HepG2 (cell line): ENCODE data around the gene CYP27A1. TPM values are rescaled to one million over a fixed set of nuclear protein-coding genes. Genes with fewer than 3 reads are reported as not detected.

Experiments used
- E2F1 ChIP-seq: sonication (generic); formaldehyde crosslinking; IDR thresholded peaks from 2 replicates; pipeline ENCODE4 v1.5.0; 2020; ENCODE audit warnings: missing genetic modification reagents
- HDAC1 ChIP-seq: sonication (generic); formaldehyde crosslinking; IDR thresholded peaks from 2 replicates; pipeline ENCODE4 v1.5.1; 2020; ENCODE audit warnings: mild to moderate bottlenecking, missing genetic modification reagents
- HNRNPLL ChIP-seq: fragments of 200-400 bp; formaldehyde crosslinking; IDR thresholded peaks from 2 replicates; pipeline ENCODE4 v1.6.1; 2017; ENCODE audit warnings: mild to moderate bottlenecking, low read depth, low read length; ENCODE audit not compliant: poor library complexity, severe bottlenecking
- JUN ChIP-seq: sonication (generic); formaldehyde crosslinking; IDR thresholded peaks from 2 replicates; pipeline ENCODE4 v1.4.0; 2020; ENCODE audit warnings: mild to moderate bottlenecking, missing genetic modification reagents
- MTA3 ChIP-seq: sonication (generic); formaldehyde crosslinking; IDR thresholded peaks from 2 replicates; pipeline ENCODE4 v1.4.0; 2020; ENCODE audit warnings: missing genetic modification reagents
- NR3C1 ChIP-seq: sonication (generic); formaldehyde crosslinking; IDR thresholded peaks from 2 replicates; pipeline ENCODE4 v1.4.0; 2020; ENCODE audit warnings: missing genetic modification reagents
- ZBED4 ChIP-seq: sonication (generic); formaldehyde crosslinking; IDR thresholded peaks from 2 replicates; pipeline ENCODE4 v1.4.0; 2020; ENCODE audit warnings: missing genetic modification reagents, borderline replicate concordance
- ZNF234 ChIP-seq: sonication (generic); formaldehyde crosslinking; conservative IDR thresholded peaks from 2 replicates; pipeline ENCODE4 v1.5.1; 2020; ENCODE audit warnings: mild to moderate bottlenecking, missing genetic modification reagents
- ZNF678 ChIP-seq: sonication (generic); formaldehyde crosslinking; IDR thresholded peaks from 2 replicates; pipeline ENCODE4 v1.4.0; 2020; ENCODE audit warnings: mild to moderate bottlenecking, missing genetic modification reagents
- ZNF790 ChIP-seq: sonication (generic); formaldehyde crosslinking; IDR thresholded peaks from 2 replicates; pipeline ENCODE4 v1.8.0; 2022; ENCODE audit warnings: missing genetic modification reagents, mild to moderate bottlenecking, borderline replicate concordance
- polyA plus RNA-seq, 8 experiments: library from polyadenylated mRNA; depleted of rRNA in 3 of 8; stranded (reverse) in 7 of 8; unstranded in 1 of 8; fragments of >200 nt; fragmentation: Illumina TruSeq in 4 of 8; extraction: Trizol in 4 of 8; gene quantifications; 2 replicates each; pipeline versions ENCODE4 v1.2.1 to v1.2.3, GENCODE V29; 2011 to 2016; ENCODE audit warnings: low read depth in 4 of 8, missing spikeins in 1 of 8, mixed read lengths in 1 of 8; ENCODE audit not compliant: insufficient read depth in 1 of 8
- total RNA-seq, 5 experiments: library from RNA; depleted of rRNA; stranded (reverse); fragments of >200 nt; fragmentation: Illumina TruSeq; extraction: Trizol; gene quantifications; 2 replicates each; pipeline ENCODE4 v1.2.3, GENCODE V29; 2016; ENCODE audit warnings: low read depth in 1 of 5
- TF ChIP-seq, protein P1 (sequence below): sonication (generic); formaldehyde crosslinking; conservative IDR thresholded peaks from 2 replicates; pipeline ENCODE4 v1.4.0; 2020; ENCODE audit warnings: mild to moderate bottlenecking, missing genetic modification reagents, moderate library complexity
- TF ChIP-seq, protein P2 (sequence below): sonication (generic); formaldehyde crosslinking; IDR thresholded peaks from 2 replicates; pipeline ENCODE4 v1.4.0; 2020; ENCODE audit warnings: missing genetic modification reagents
- TF ChIP-seq, protein P3 (sequence below): IDR thresholded peaks from 2 replicates; pipeline ENCODE4 v1.6.1; 2016
- TF ChIP-seq, protein P4 (sequence below): sonication (generic); formaldehyde crosslinking; IDR thresholded peaks from 2 replicates; pipeline ENCODE4 v1.4.0; 2020; ENCODE audit warnings: mild to moderate bottlenecking, missing genetic modification reagents

The CYP27A1 gene
- total and polyA plus RNA-seq, 2 of the 13 experiments (the other 11 are each of a cell fraction or from before 2014, with no cell fraction given): 157 to 266 TPM

- TF ChIP-seq ZBED4 (CRISPR knock-in tag) (no peak), HDAC1 (CRISPR knock-in tag) (peak; percentile 71), E2F1 (CRISPR knock-in tag) (no peak), ZNF234 (CRISPR knock-in tag) (no peak), HNRNPLL (no peak), ZNF790 (CRISPR knock-in tag) (no peak), MTA3 (CRISPR knock-in tag) (no peak), NR3C1 (no peak), JUN (CRISPR knock-in tag) (no peak), ZNF678 (CRISPR knock-in tag) (no peak)
- TF ChIP-seq, protein P1, sequence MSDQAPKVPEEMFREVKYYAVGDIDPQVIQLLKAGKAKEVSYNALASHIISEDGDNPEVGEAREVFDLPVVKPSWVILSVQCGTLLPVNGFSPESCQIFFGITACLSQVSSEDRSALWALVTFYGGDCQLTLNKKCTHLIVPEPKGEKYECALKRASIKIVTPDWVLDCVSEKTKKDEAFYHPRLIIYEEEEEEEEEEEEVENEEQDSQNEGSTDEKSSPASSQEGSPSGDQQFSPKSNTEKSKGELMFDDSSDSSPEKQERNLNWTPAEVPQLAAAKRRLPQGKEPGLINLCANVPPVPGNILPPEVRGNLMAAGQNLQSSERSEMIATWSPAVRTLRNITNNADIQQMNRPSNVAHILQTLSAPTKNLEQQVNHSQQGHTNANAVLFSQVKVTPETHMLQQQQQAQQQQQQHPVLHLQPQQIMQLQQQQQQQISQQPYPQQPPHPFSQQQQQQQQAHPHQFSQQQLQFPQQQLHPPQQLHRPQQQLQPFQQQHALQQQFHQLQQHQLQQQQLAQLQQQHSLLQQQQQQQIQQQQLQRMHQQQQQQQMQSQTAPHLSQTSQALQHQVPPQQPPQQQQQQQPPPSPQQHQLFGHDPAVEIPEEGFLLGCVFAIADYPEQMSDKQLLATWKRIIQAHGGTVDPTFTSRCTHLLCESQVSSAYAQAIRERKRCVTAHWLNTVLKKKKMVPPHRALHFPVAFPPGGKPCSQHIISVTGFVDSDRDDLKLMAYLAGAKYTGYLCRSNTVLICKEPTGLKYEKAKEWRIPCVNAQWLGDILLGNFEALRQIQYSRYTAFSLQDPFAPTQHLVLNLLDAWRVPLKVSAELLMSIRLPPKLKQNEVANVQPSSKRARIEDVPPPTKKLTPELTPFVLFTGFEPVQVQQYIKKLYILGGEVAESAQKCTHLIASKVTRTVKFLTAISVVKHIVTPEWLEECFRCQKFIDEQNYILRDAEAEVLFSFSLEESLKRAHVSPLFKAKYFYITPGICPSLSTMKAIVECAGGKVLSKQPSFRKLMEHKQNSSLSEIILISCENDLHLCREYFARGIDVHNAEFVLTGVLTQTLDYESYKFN (CRISPR knock-in tag): peak; percentile 66
- TF ChIP-seq, protein P2, sequence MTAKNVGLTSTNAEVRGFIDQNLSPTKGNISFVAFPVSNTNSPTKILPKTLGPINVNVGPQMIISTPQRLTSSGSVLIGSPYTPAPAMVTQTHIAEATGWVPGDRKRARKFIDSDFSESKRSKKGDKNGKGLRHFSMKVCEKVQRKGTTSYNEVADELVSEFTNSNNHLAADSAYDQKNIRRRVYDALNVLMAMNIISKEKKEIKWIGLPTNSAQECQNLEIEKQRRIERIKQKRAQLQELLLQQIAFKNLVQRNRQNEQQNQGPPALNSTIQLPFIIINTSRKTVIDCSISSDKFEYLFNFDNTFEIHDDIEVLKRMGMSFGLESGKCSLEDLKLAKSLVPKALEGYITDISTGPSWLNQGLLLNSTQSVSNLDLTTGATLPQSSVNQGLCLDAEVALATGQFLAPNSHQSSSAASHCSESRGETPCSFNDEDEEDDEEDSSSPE (CRISPR knock-in tag): no peak; the same call in 1 of the 2 replicates
- TF ChIP-seq, protein P3, sequence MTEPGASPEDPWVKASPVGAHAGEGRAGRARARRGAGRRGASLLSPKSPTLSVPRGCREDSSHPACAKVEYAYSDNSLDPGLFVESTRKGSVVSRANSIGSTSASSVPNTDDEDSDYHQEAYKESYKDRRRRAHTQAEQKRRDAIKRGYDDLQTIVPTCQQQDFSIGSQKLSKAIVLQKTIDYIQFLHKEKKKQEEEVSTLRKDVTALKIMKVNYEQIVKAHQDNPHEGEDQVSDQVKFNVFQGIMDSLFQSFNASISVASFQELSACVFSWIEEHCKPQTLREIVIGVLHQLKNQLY (CRISPR knock-in tag): no peak
- TF ChIP-seq, protein P4, sequence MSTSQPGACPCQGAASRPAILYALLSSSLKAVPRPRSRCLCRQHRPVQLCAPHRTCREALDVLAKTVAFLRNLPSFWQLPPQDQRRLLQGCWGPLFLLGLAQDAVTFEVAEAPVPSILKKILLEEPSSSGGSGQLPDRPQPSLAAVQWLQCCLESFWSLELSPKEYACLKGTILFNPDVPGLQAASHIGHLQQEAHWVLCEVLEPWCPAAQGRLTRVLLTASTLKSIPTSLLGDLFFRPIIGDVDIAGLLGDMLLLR: no peak
Observed at GRCh38 chr2:218806346-218806978, 24.5 kb downstream of the CYP27A1 start (continued).
